ENCODE data around the gene FBLIM1. TPM values are rescaled to one million over a fixed set of nuclear protein-coding genes. Genes with fewer than 3 reads are reported as not detected.

The FBLIM1 gene
- total RNA-seq, 1 experiment from 2014 or later, result 64.7 TPM

- Histone ChIP-seq H3K14ac (ENCODE audit: insufficient read depth, low read length) (no peak overlapping the region), H4K5ac (ENCODE audit: insufficient read length, low read depth, low read length) (no peak overlapping the region), H2BK15ac (ENCODE audit: low read depth, low read length) (no peak overlapping the region), H3K9me3 (ENCODE audit: control insufficient read depth, low read depth, low read length) (no peaks in the 10 kb centered on the region), H2AK5ac (ENCODE audit: insufficient read length, low read length) (no peak overlapping the region), H3K4ac (ENCODE audit: low read depth, low read length) (no peak overlapping the region), H3K4me2 (ENCODE audit: insufficient read depth, insufficient read length, low read length) (no peak overlapping the region), H3K27me3 (ENCODE audit: insufficient read depth, low read length) (no peaks in the 10 kb centered on the region), H2AFZ (ENCODE audit: low read length) (no peak overlapping the region), H2BK20ac (ENCODE audit: low read depth, low read length, poor library complexity, severe bottlenecking) (no peak overlapping the region), H2BK120ac (ENCODE audit: low read depth, low read length, poor library complexity, severe bottlenecking) (no peak overlapping the region), H3K79me1 (ENCODE audit: insufficient read depth, low read depth, low read length, poor library complexity, severe bottlenecking) (peaks cover 3% of the 10 kb centered on the region), H4K91ac (ENCODE audit: insufficient read length, low read depth, low read length) (no peak overlapping the region), H3K27ac (ENCODE audit: insufficient read length, low read depth, low read length) (no peak overlapping the region), H3K9ac (ENCODE audit: extremely low read depth, insufficient read length, low read length) (no peak overlapping the region), H4K20me1 (ENCODE audit: control insufficient read depth, insufficient read depth, insufficient read length) (no peaks in the 10 kb centered on the region), H3K4me1 (ENCODE audit: insufficient read depth, low read length) (no peaks in the 10 kb centered on the region), H3K79me2 (ENCODE audit: insufficient read depth, low read length) (no peaks in the 10 kb centered on the region), H2BK12ac (ENCODE audit: insufficient read length, low read depth, low read length) (no peak overlapping the region), H3K23me2 (ENCODE audit: insufficient read length, low read depth, low read length, poor library complexity, severe bottlenecking) (no peaks in the 10 kb centered on the region), H3K23ac (ENCODE audit: insufficient read length, low read depth, low read length) (no peak overlapping the region), H3T11ph (ENCODE audit: low read length) (no peak overlapping the region), H3K18ac (ENCODE audit: insufficient read length, low read depth, low read length) (no peak overlapping the region), H3K56ac (ENCODE audit: insufficient read length, low read depth, low read length) (no peak overlapping the region), H2BK5ac (ENCODE audit: insufficient read length, low read length) (no peak overlapping the region), H4K8ac (replicated peaks; ENCODE audit: insufficient read length, low read depth, low read length) (no peak overlapping the region)
- H3K36me3 Mint-ChIP-seq (ENCODE audit: insufficient read depth in 1 of 3, low read depth in 3 of 3), result peaks cover 3 to 15% (median 11%) of the 10 kb centered on the region in 3 experiments; a peak in 4 of 7 replicates
- H3K27ac Mint-ChIP-seq, result no peak overlapping the region
- DNase-seq, result no peak
- H3K27me3 Mint-ChIP-seq (ENCODE audit: low read depth), result no peaks in the 10 kb centered on the region
- H3K9me3 Mint-ChIP-seq, result no peaks in the 10 kb centered on the region
- H3K4me1 Mint-ChIP-seq, result no peaks in the 10 kb centered on the region
- no peak for TF ChIP-seq CTCF (conservative IDR thresholded peaks at IDR 0.05)
- H3K4me3 Mint-ChIP-seq, result no peak overlapping the region
- WGBS (ENCODE audit: extremely low coverage, insufficient read length, low lambda C conversion rate), result no CpG with 5 or more reads among the region's 4 CpGs
These were observed 46.4 kb upstream of the FBLIM1 start for GRCh38 chr1:15712168-15712567.
